Panc1 (cell line): ENCODE measurements around the gene KIF26B. TPM values are rescaled to one million over a fixed set of nuclear protein-coding genes. Genes with fewer than 3 reads are reported as not detected.

Experiments
- ATAC-seq: fragments of 200-7000 bp; cut with Tn5 transposase; 2 replicates; pipeline ENCODE4 v1.9.1; 2020; ENCODE audit warnings: mild to moderate bottlenecking, moderate library complexity
- BruUV-seq: library from RNA; stranded (reverse); fragments of 400-500 nt; replicated peaks from 2 replicates; lab custom pipeline; 2021; lab: Mats Ljungman, UMichigan
- CTCF ChIA-PET: fragments of 300-600 bp; sonication (Branson Sonifier 250); formaldehyde crosslinking; loops from one replicate; lab custom pipeline; 2022; ENCODE audit warnings: antibody characterized with exemption; lab: Charles Lee
- POLR2A ChIA-PET: fragments of 300-600 bp; sonication (Branson Sonifier 250); formaldehyde crosslinking; loops from one replicate; lab custom pipeline; 2022; ENCODE audit warnings: antibody characterized with exemption; lab: Charles Lee
- DNase-seq: peaks from one replicate; pipeline ENCODE4 v3.0.0-alpha.2; 2010; ENCODE audit warnings: low read depth, low spot score
- H3K27ac ChIP-seq: 2 replicates; pipeline ENCODE4 v1.5.1; 2011; ENCODE audit warnings: mild to moderate bottlenecking, low read length, inconsistent platforms
- H3K27me3 ChIP-seq: fragments of 200-500 bp; sonication (Bioruptor generic); 2 replicates; pipeline ENCODE4 v1.6.0; 2014; ENCODE audit warnings: low read length, inconsistent platforms; ENCODE audit not compliant: control insufficient read depth, insufficient read depth
- H3K36me3 ChIP-seq: fragments of 200-500 bp; sonication (Bioruptor generic); 2 replicates; pipeline ENCODE4 v1.5.1; 2014; ENCODE audit warnings: inconsistent platforms, mild to moderate bottlenecking, low read length, moderate library complexity; ENCODE audit not compliant: control insufficient read depth, insufficient read depth
- H3K4me1 ChIP-seq: 2 replicates; pipeline ENCODE4 v1.5.1; 2011; ENCODE audit warnings: inconsistent platforms, mild to moderate bottlenecking, low read length, moderate library complexity; ENCODE audit not compliant: control insufficient read depth, insufficient read depth
- H3K4me3 ChIP-seq, 2 experiments: 2 replicates each; pipeline ENCODE4 v1.5.1; 2011 to 2012; ENCODE audit warnings: low read depth in 2 of 2, low read length in 2 of 2, mild to moderate bottlenecking in 2 of 2, inconsistent platforms in 1 of 2, moderate library complexity in 1 of 2
- H3K9me3 ChIP-seq: fragments of 200-500 bp; sonication (Bioruptor generic); 2 replicates; pipeline ENCODE4 v1.5.1; 2014; ENCODE audit warnings: low read depth, mild to moderate bottlenecking, inconsistent platforms, low read length, moderate library complexity; ENCODE audit not compliant: control insufficient read depth, insufficient read depth
- CTCF ChIP-seq: fragments of 450-650 bp; IDR thresholded peaks from 2 replicates; pipeline ENCODE4 v1.5.1; 2017; ENCODE audit warnings: mild to moderate bottlenecking
- POLR2AphosphoS5 ChIP-seq: IDR thresholded peaks from 2 replicates; pipeline ENCODE4 v1.6.1; 2012; ENCODE audit warnings: mild to moderate bottlenecking, low read depth, low read length, moderate library complexity
- REST ChIP-seq, 2 experiments: IDR thresholded peaks; 2 replicates each; pipeline ENCODE4 v1.6.1; 2011 to 2012; ENCODE audit warnings: low read depth in 2 of 2, control low read depth in 1 of 2, low read length in 1 of 2, mild to moderate bottlenecking in 1 of 2, moderate library complexity in 1 of 2; ENCODE audit not compliant: insufficient read depth in 1 of 2
- SIN3A ChIP-seq: IDR thresholded peaks from 2 replicates; pipeline ENCODE4 v1.6.1; 2012; ENCODE audit warnings: low read depth, mild to moderate bottlenecking, low read length, moderate library complexity, borderline replicate concordance; ENCODE audit not compliant: insufficient read depth
- TCF7L2 ChIP-seq: IDR thresholded peaks from 2 replicates; pipeline ENCODE4 v1.6.1; 2011; ENCODE audit warnings: mild to moderate bottlenecking, low read depth, low read length, inconsistent platforms
- in situ Hi-C: cut with HindIII; loops from 2 replicates; pipeline ENCODE4 v1.10.0; 2016; ENCODE audit warnings: low sequenced_read_pairs, low pct_unique_long_range_greater_than_20kb
- intact Hi-C: fragments of 100-400 bp; cut with micrococcal nuclease; formaldehyde crosslinking; loops from one replicate; pipeline ENCODE4 v1.10.0; 2022; ENCODE audit not compliant: unreplicated experiment
- total RNA-seq: library from RNA; stranded (reverse); gene quantifications from one replicate; pipeline ENCODE4 v1.2.1, GENCODE V29; 2021; ENCODE audit not compliant: unreplicated experiment

KIF26B gene
- total RNA-seq, 1 experiment from 2014 or later, result 0.33 TPM

- Histone ChIP-seq H3K4me3 (no peak overlapping the region), H3K4me1 (no peaks in the 10 kb centered on the region), H3K9me3 (no peaks in the 10 kb centered on the region), H3K27me3 (peaks cover 14% of the 10 kb centered on the region), H3K36me3 (no peaks in the 10 kb centered on the region), H3K27ac (no peak overlapping the region)
- ChIA-PET CTCF (no interaction called here), POLR2A (no interaction called here)
- TF ChIP-seq CTCF (no peak), POLR2AphosphoS5 (no peak), TCF7L2 (no peak), SIN3A (no peak), REST (IDR thresholded peaks at IDR 0.05; ENCODE audit: insufficient read depth in 1 of 2, low read depth in 2 of 2, low read length in 1 of 2) (no peak)
- no TSS peak for BruUV-seq
- intact Hi-C loops (no loop called here), in situ Hi-C loops (no loop called here)
- ATAC-seq (no peak), DNase-seq (no peak)
These were observed 289.5 kb downstream of the KIF26B start for GRCh38 chr1:245444147-245444828.

- no peak overlapping the region for H3K27ac ChIP-seq
- intact Hi-C loops, result no loop called here
- CTCF ChIA-PET, result no interaction called here
These were observed 290.2 kb downstream of the KIF26B start for GRCh38 chr1:245444945-245445344.

More at GRCh38 chr1:245444945-245445344, 290.2 kb downstream of the KIF26B start:
- no TSS peak for BruUV-seq
- Histone ChIP-seq H3K9me3 (no peaks in the 10 kb centered on the region), H3K4me3 (no peak overlapping the region), H3K27me3 (peaks cover 11% of the 10 kb centered on the region), H3K4me1 (no peaks in the 10 kb centered on the region), H3K36me3 (no peaks in the 10 kb centered on the region)
- ATAC-seq, result no peak
- no peak for DNase-seq
- in situ Hi-C loops, result no loop called here
- POLR2A ChIA-PET, result no interaction called here
- TF ChIP-seq POLR2AphosphoS5 (no peak), REST (IDR thresholded peaks at IDR 0.05; ENCODE audit: insufficient read depth in 1 of 2, low read depth in 2 of 2, low read length in 1 of 2) (no peak), CTCF (no peak), TCF7L2 (no peak), SIN3A (no peak)
